Peyer's patch (tissue), 4 donors: Measurements from ENCODE around the gene PIR. TPM values are rescaled to one million over a fixed set of nuclear protein-coding genes. Genes with fewer than 3 reads are reported as not detected.

Experiments used
- DNase-seq, 3 donors: peaks; one replicate each; pipeline ENCODE4 v3.0.0-alpha.2; 2017 to 2019
- H3K27ac ChIP-seq, 4 donors: fragments of 200-600 bp; sonication (generic); one replicate each; pipeline ENCODE4 v1.5.1; 2016 to 2019
- H3K27me3 ChIP-seq, 2 donors: fragments of 200-600 bp; sonication (generic); one replicate each; pipeline ENCODE4 v1.5.1; 2019
- H3K36me3 ChIP-seq, 3 donors: fragments of 200-600 bp; sonication (generic); one replicate each; pipeline ENCODE4 v1.5.1; 2016 to 2019
- H3K4me1 ChIP-seq, 4 donors: fragments of 200-600 bp; sonication (generic); one replicate each; pipeline ENCODE4 v1.5.1; 2016 to 2019
- H3K4me3 ChIP-seq, 4 donors: fragments of 200-600 bp; sonication (generic); 1 replicate in 3 of 4; 2 replicates in 1 of 4; pipeline ENCODE4 v1.5.1; 2016 to 2019; ENCODE audit warnings: mild to moderate bottlenecking in 1 of 4
- H3K9me3 ChIP-seq, 4 donors: fragments of 200-600 bp; sonication (generic); one replicate each; pipeline ENCODE4 v1.5.1; 2016 to 2019; ENCODE audit warnings: mild to moderate bottlenecking in 1 of 4
- CTCF ChIP-seq, 6 experiments: fragments of 450-650 bp in 4 of 6; fragments of 200-600 bp in 2 of 6; sonication (generic) in 1 of 6; IDR thresholded peaks; one replicate each; pipeline ENCODE4 v1.5.1; 2017 to 2019; ENCODE audit warnings: antibody characterized with exemption in 6 of 6, mild to moderate bottlenecking in 3 of 6, moderate library complexity in 1 of 6
- POLR2A ChIP-seq, 2 donors: fragments of 450-650 bp; IDR thresholded peaks; one replicate each; pipeline ENCODE4 v1.5.1; 2017; ENCODE audit warnings: antibody characterized with exemption in 2 of 2, mild to moderate bottlenecking in 2 of 2, moderate library complexity in 2 of 2
- total RNA-seq, 4 donors: library from RNA; depleted of rRNA; stranded (reverse); fragments of >200 nt; gene quantifications; one replicate each; pipeline ENCODE4 v1.1.0, GENCODE V29; 2016

Gene PIR
- total RNA-seq, 4 donors from 2014 or later = 5.7 to 23.1 (median 15.8) TPM

GRCh38 chrX:15509845-15510244 is 16.7 kb upstream of the PIR start:
- H3K4me3 ChIP-seq = no peak overlapping the region
- no peaks in the 10 kb centered on the region for H3K27me3 ChIP-seq
- H3K4me1 ChIP-seq = no peaks in the 10 kb centered on the region
- H3K9me3 ChIP-seq = no peaks in the 10 kb centered on the region
- no peak overlapping the region for H3K27ac ChIP-seq
- DNase-seq = no peak
- no peak for TF ChIP-seq CTCF (IDR thresholded peaks at IDR 0.05)
- no peak for TF ChIP-seq POLR2A (IDR thresholded peaks at IDR 0.05)
- no peaks in the 10 kb centered on the region for H3K36me3 ChIP-seq

GRCh38 chrX:15507005-15507404 is 13.9 kb upstream of the PIR start:
- H3K4me3 ChIP-seq = no peak overlapping the region
- TF ChIP-seq POLR2A (IDR thresholded peaks at IDR 0.05) = no peak
- TF ChIP-seq CTCF (IDR thresholded peaks at IDR 0.05) = no peak
- no peak overlapping the region for H3K27ac ChIP-seq
- no peaks in the 10 kb centered on the region for H3K36me3 ChIP-seq
- no peaks in the 10 kb centered on the region for H3K27me3 ChIP-seq
- no peaks in the 10 kb centered on the region for H3K4me1 ChIP-seq
- no peaks in the 10 kb centered on the region for H3K9me3 ChIP-seq
- no peak for DNase-seq

GRCh38 chrX:15505101-15505500 is 12.0 kb upstream of the PIR start:
- Histone ChIP-seq H3K9me3 (no peaks in the 10 kb centered on the region), H3K4me3 (no peak overlapping the region), H3K27me3 (no peaks in the 10 kb centered on the region), H3K4me1 (no peaks in the 10 kb centered on the region), H3K27ac (no peak overlapping the region), H3K36me3 (no peaks in the 10 kb centered on the region)
- DNase-seq = no peak
- no peak for TF ChIP-seq CTCF (IDR thresholded peaks at IDR 0.05)
- TF ChIP-seq POLR2A (IDR thresholded peaks at IDR 0.05) = no peak

- Histone ChIP-seq H3K4me1 (no peaks in the 10 kb centered on the region), H3K9me3 (no peaks in the 10 kb centered on the region), H3K36me3 (no peaks in the 10 kb centered on the region), H3K4me3 (no peak overlapping the region), H3K27me3 (no peaks in the 10 kb centered on the region), H3K27ac (no peak overlapping the region)
- no peak for DNase-seq
- no peak for TF ChIP-seq POLR2A (IDR thresholded peaks at IDR 0.05)
Observed at GRCh38 chrX:15504661-15505060, 11.5 kb upstream of the PIR start.

- Histone ChIP-seq H3K27ac (no peak overlapping the region), H3K27me3 (no peaks in the 10 kb centered on the region), H3K36me3 (no peaks in the 10 kb centered on the region), H3K4me1 (no peaks in the 10 kb centered on the region), H3K4me3 (no peak overlapping the region), H3K9me3 (no peaks in the 10 kb centered on the region)
- TF ChIP-seq POLR2A (IDR thresholded peaks at IDR 0.05) (no peak), CTCF (IDR thresholded peaks at IDR 0.05) (no peak)
- DNase-seq = no peak
Observed at GRCh38 chrX:15501506-15501905, 8.4 kb upstream of the PIR start.

- Histone ChIP-seq H3K27me3 (no peaks in the 10 kb centered on the region), H3K9me3 (no peaks in the 10 kb centered on the region), H3K4me3 (no peak within 1 kb of the TSS), H3K36me3 (no peaks in the 10 kb centered on the region), H3K4me1 (no peaks in the 10 kb centered on the region), H3K27ac (peak within 1 kb of the TSS in 1 of 4 donors; percentile 8)
- no peak for DNase-seq
- TF ChIP-seq CTCF (IDR thresholded peaks at IDR 0.05) (no peak), POLR2A (IDR thresholded peaks at IDR 0.05) (no peak)
Observed at GRCh38 chrX:15500497-15500966, 7.4 kb upstream of the PIR start, which contains the start of gene BMX. TSS of gene BMX (plus strand) at chrX:15500807. CDS start at chrX:15508354, 7,547 bp downstream.
